GM18507 (cell line): ENCODE measurements around the gene CLEC18A.
"Not testable (repeated sequence)": the region's sequence is repeated elsewhere in the genome, so short reads cannot be mapped to it uniquely, and the experiment has no call there.

ENCODE experiments used
- DNase-seq: peaks from one replicate; pipeline ENCODE4 v3.0.0; 2011; ENCODE audit warnings: low read depth; ENCODE audit not compliant: insufficient read length; ENCODE audit errors: extremely low spot score
- FAIRE-seq: peaks from 2 replicates; lab custom pipeline; 2011; peaks lifted over from hg19 to GRCh38; lab: Jason Lieb, UNC

Gene CLEC18A

GRCh38 chr16:69951017-69951671 is at the start of gene CLEC18A:
Gene CLEC18A, plus strand, starts transcription at chr16:69951334. Its CDS starts 33 bp downstream, at chr16:69951367.
- FAIRE-seq, DNase-seq: not testable (repeated sequence)

DNA sequence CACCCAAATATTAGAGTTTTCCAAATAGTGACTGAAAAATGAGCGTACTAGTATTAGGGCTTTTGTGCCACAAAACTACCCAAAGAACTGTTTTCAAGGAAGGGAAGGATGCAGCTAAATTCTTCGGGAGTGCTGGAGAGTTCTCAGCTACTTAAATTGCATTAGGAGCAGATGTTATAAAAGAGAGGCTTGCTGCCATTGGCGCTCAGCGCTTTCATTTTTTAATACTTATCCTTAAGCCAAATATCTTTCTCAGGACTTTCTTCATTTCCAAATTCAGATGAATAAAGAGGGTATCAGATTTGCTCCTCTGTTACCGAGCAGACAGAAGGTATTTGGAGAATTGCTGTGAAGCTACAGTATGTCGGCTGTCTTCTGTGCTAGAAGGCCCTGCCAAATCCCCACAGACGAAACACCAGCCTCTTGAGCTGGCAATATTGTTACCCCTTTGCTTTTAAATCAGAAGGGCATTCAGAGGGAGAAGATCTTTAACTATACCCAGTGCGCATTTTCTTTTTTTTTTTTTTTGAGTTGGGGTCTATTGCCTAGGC is 47.2 kb upstream of the CLEC18A start:
- FAIRE-seq: no peak
- DNase-seq: no peak

DNA sequence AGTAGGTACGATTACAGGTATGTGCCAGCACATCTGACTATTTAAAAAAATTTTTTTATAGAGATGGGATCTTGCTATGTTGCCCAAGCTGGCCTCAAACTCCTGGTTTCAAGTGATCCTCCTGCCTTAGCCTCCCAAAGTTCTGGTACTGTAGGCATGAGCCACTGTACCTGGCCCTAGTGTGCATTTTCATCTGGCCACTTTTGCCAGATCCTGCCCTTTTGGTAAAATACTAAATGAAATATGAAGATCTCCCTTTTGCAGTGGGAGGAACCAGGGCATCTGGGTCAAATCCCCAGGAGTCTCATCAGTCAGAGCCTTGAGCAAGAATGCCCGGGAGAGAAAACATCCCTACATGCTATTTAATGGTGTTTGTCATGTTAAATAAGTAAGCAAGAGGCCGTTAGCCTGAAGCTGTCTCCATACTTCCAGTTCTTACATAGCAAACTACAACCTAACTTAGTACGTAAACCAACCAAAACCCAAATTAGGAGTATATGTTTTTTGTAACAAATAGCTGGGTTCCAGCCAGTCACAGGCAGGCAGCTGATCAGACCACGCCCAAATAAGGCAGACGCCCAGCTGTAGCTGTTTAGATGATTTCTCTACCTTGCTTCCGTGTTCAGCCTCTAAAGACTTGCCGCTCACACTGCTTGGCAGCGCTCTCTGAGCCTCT is 46.5 kb upstream of the CLEC18A start:
- DNase-seq (no peak), FAIRE-seq (no peak)

DNA sequence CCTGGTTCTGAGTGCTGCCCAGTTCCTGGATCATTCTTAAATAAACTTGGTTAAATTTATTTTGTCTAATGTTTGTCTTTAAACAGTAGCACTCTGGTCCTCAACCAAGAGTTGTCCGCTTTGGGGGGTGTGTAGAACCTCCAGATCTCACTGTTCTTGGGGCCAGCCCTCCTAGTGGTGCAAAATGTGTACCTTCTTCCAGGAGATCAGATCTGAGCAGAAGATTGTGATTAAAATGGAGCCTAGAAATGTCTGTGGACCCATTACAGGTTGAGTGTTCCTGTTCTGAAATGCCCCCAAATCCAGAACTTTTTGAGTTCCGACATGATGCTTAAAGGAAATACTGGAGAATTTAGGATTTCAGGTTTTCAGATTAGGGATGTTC is 46.0 kb upstream of the CLEC18A start:
- FAIRE-seq: no peak
- no peak for DNase-seq

GRCh38 chr16:69906838-69907401 is 44.2 kb upstream of the CLEC18A start:
- DNase-seq (no peak), FAIRE-seq (no peak)

GRCh38 chr16:69909043-69909442 is 42.1 kb upstream of the CLEC18A start:
- no peak for DNase-seq
- FAIRE-seq: no peak

DNA sequence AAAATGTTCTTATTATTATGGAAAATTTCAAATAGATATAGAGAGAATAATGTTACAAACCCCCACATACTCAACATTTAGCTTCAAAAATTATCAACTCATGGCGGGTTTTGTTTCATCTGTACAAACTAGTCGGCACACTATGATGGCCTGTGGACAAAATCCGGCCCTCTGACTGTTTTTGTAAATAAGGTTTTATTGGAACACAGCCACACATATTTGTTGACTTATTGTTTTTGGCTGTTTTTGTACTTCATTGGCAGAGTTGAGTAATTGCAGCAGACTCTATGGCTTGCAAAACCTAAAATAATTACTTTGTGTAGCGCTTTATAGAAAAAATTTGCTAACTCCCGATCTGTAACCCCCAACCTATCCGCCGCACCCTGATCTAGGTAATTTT is 41.4 kb upstream of the CLEC18A start:
- no peak for FAIRE-seq

DNA sequence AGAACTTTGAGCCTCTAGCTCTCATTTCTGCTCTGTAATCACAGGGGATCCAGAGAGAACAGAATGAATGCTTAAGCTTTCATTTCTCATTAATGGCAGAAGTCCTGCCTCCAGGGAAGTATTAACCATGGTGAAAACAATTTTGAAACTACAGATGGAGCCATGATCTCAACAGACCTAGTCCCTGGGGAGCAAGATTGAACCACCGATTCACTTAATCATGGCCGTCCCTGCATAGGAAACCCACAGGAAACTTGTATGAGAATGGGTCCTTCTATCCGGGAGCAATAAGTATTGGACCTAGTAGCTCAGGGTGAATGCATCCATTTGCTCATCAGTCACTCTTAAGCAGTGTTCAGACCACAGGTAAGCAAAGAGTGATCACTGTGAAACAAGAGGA is 40.2 kb upstream of the CLEC18A start:
- FAIRE-seq (no peak), DNase-seq (no peak)

More for the DNA sequence above, 41.4 kb upstream of the CLEC18A start:
- no peak for DNase-seq

- FAIRE-seq: no peak
- DNase-seq: no peak
Measured at GRCh38 chr16:69916462-69916861, 34.7 kb upstream of the CLEC18A start.

DNA sequence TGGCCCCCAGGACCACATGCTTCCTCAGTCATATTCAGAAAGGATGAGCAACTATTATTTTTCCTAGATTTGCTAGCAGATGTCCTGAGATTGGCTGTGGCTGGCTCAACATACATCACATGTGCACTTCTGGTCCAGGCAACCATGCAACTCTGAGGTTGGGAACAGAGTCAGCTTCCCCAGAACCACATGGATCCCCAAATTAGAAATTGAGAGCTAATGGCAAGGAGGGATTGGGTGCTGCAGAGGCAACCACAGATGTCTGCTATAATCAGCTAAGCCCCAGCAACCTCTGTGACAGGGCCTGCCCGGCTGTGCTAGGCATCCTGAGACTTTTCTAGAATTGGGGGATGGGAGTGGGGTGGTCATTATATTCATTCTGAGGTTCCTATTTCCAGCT is 33.8 kb upstream of the CLEC18A start:
- DNase-seq (no peak), FAIRE-seq (no peak)

GRCh38 chr16:69917739-69918138 is 33.4 kb upstream of the CLEC18A start:
- FAIRE-seq (no peak), DNase-seq (no peak)

DNA sequence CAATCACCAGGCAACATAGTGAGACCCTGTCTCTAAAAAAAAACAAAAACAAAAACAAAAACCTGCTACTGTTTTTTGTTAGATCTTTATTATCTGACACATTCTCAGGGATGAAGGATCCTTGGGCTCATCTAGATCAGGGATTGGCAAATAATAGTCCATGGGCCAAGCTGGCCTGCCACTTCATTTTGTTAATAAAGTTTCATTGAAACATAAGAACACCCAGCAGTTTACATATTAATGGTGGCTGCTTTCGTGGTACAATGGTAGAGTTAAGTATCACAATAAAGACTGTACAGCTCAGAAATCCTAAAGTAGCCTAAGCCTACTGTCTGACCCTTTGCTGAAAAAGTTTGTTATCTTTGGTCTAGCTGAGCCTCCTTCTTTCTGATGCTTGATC is 32.9 kb upstream of the CLEC18A start:
- DNase-seq (no peak), FAIRE-seq (no peak)

GRCh38 chr16:69921127-69921526 is 30.0 kb upstream of the CLEC18A start:
- no peak for DNase-seq
- FAIRE-seq: no peak

GRCh38 chr16:69922200-69922599 is 28.9 kb upstream of the CLEC18A start:
- FAIRE-seq (no peak), DNase-seq (no peak)

- no peak for FAIRE-seq
- no peak for DNase-seq
Measured at GRCh38 chr16:69924041-69924775, 26.9 kb upstream of the CLEC18A start.

DNA sequence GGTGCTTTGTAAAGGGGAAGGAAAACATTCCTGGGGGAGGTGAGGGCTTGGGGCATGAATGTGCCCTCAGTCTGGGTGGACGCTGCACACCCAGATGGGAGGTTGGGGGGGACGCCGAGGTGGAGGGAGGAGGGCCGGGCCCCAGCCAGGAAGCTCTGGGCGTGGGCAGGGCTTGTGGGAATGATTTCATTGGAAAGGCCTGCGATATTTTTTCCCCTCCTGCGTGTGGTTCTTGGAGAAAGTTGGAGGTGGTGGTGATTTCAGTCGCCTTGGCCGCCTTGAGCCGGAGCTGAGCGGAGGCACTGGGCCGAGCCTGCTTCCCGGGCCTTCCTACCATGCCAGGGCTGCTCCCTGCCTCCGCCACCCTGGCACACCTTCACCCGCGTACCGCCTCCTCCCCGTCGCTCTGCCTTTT is 26.4 kb upstream of the CLEC18A start:
- DNase-seq: no peak
- no peak for FAIRE-seq

DNA sequence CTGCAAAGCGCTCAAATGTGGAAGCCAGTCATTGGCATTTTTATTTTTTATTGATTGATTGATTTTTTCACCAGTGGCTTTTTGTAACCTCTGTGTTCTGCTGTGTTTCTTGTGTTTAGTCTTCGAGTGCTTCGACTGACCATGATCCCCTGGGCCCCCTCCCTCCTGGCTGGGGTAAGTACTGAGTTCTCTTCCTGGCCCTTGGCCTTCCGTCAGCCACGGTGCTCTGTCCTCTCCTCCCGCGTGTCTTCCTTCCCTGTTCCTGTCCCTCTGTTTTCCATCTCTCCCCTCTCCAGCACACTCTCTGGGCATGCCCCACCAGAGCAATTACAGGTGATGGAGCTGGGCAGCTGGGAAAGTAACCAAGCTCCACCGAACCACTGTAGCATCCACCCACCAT is 25.8 kb upstream of the CLEC18A start:
- no peak for FAIRE-seq
- no peak for DNase-seq

- FAIRE-seq: no peak
Measured at GRCh38 chr16:69926241-69926640, 24.9 kb upstream of the CLEC18A start.

GRCh38 chr16:69927056-69927757 is 23.9 kb upstream of the CLEC18A start:
- no peak for FAIRE-seq
- DNase-seq: no peak

More at GRCh38 chr16:69926241-69926640, 24.9 kb upstream of the CLEC18A start:
- DNase-seq: no peak
